KMS-11 (cell line): ENCODE data around the gene SORCS2.

ENCODE experiments used
- H2AFZ ChIP-seq: fragments of 200-600 bp; sonication (generic); 2 replicates; pipeline ENCODE4 v1.6.1; 2016; ENCODE audit warnings: antibody characterized with exemption, mixed run types, low read depth
- H3K27ac ChIP-seq: fragments of 200-600 bp; sonication (generic); 2 replicates; pipeline ENCODE4 v1.6.1; 2016; ENCODE audit warnings: mild to moderate bottlenecking, mixed run types
- H3K27me3 ChIP-seq: fragments of 200-600 bp; sonication (generic); 2 replicates; pipeline ENCODE4 v1.6.1; 2017; ENCODE audit warnings: mild to moderate bottlenecking, low read depth, mixed run types, moderate library complexity; ENCODE audit not compliant: insufficient read depth
- H3K36me3 ChIP-seq: fragments of 200-600 bp; sonication (generic); 2 replicates; pipeline ENCODE4 v1.6.1; 2017; ENCODE audit warnings: mild to moderate bottlenecking, mixed run types; ENCODE audit not compliant: insufficient read depth
- H3K4me1 ChIP-seq: fragments of 200-600 bp; sonication (generic); 2 replicates; pipeline ENCODE4 v1.6.1; 2016; ENCODE audit warnings: mild to moderate bottlenecking, low read depth, mixed run types; ENCODE audit not compliant: poor library complexity, severe bottlenecking
- H3K4me2 ChIP-seq: fragments of 200-600 bp; sonication (generic); 2 replicates; pipeline ENCODE4 v1.7.0; 2016; ENCODE audit warnings: mild to moderate bottlenecking, mixed run types
- H3K4me3 ChIP-seq: fragments of 200-600 bp; sonication (generic); IDR thresholded peaks from 2 replicates; pipeline ENCODE4 v1.6.1; 2017; ENCODE audit warnings: low read depth, low read length, mixed read lengths; ENCODE audit not compliant: insufficient read depth
- H3K79me2 ChIP-seq: fragments of 200-600 bp; sonication (generic); 2 replicates; pipeline ENCODE4 v1.6.1; 2016; ENCODE audit warnings: low read depth, mixed run types; ENCODE audit not compliant: insufficient read depth
- H3K9ac ChIP-seq: fragments of 200-600 bp; sonication (generic); 2 replicates; pipeline ENCODE4 v1.6.1; 2016; ENCODE audit warnings: mild to moderate bottlenecking, mixed run types
- H4K20me1 ChIP-seq: fragments of 200-600 bp; sonication (generic); 2 replicates; pipeline ENCODE4 v1.6.1; 2016; ENCODE audit warnings: mild to moderate bottlenecking, mixed run types; ENCODE audit not compliant: insufficient read depth
- TF ChIP-seq, protein P1 (sequence below): fragments of 200-600 bp; sonication (generic); conservative IDR thresholded peaks from 2 replicates; pipeline ENCODE4 v1.6.1; 2017; ENCODE audit warnings: low read depth, mild to moderate bottlenecking, antibody characterized with exemption, low read length, moderate library complexity, mixed read lengths

SORCS2 gene

GRCh38 chr4:7666744-7667143 is 474.4 kb downstream of the SORCS2 start:
- TF ChIP-seq, protein P1, sequence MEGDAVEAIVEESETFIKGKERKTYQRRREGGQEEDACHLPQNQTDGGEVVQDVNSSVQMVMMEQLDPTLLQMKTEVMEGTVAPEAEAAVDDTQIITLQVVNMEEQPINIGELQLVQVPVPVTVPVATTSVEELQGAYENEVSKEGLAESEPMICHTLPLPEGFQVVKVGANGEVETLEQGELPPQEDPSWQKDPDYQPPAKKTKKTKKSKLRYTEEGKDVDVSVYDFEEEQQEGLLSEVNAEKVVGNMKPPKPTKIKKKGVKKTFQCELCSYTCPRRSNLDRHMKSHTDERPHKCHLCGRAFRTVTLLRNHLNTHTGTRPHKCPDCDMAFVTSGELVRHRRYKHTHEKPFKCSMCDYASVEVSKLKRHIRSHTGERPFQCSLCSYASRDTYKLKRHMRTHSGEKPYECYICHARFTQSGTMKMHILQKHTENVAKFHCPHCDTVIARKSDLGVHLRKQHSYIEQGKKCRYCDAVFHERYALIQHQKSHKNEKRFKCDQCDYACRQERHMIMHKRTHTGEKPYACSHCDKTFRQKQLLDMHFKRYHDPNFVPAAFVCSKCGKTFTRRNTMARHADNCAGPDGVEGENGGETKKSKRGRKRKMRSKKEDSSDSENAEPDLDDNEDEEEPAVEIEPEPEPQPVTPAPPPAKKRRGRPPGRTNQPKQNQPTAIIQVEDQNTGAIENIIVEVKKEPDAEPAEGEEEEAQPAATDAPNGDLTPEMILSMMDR = no peak
- Histone ChIP-seq H3K9ac (no peak overlapping the region), H3K4me1 (no peaks in the 10 kb centered on the region), H3K27me3 (no peaks in the 10 kb centered on the region), H3K4me3 (no peak overlapping the region), H3K36me3 (no peaks in the 10 kb centered on the region), H4K20me1 (no peaks in the 10 kb centered on the region), H2AFZ (no peak overlapping the region), H3K27ac (no peak overlapping the region), H3K4me2 (no peak overlapping the region), H3K79me2 (no peaks in the 10 kb centered on the region)

GRCh38 chr4:7668271-7668670 is 475.9 kb downstream of the SORCS2 start:
- TF ChIP-seq, protein P1 = no peak
- Histone ChIP-seq H2AFZ (no peak overlapping the region), H3K27ac (no peak overlapping the region), H4K20me1 (no peaks in the 10 kb centered on the region), H3K27me3 (no peaks in the 10 kb centered on the region), H3K4me1 (no peaks in the 10 kb centered on the region), H3K4me2 (no peak overlapping the region), H3K36me3 (no peaks in the 10 kb centered on the region), H3K4me3 (no peak overlapping the region), H3K9ac (no peak overlapping the region), H3K79me2 (no peaks in the 10 kb centered on the region)

GRCh38 chr4:7668826-7669225 is 476.5 kb downstream of the SORCS2 start:
- H2AFZ ChIP-seq = no peak overlapping the region
- H3K27me3 ChIP-seq = no peaks in the 10 kb centered on the region
- no peak overlapping the region for H3K27ac ChIP-seq
- TF ChIP-seq, protein P1 = no peak
- no peaks in the 10 kb centered on the region for H3K36me3 ChIP-seq
- H3K4me2 ChIP-seq = no peak overlapping the region
- H3K9ac ChIP-seq = no peak overlapping the region
- no peaks in the 10 kb centered on the region for H4K20me1 ChIP-seq
- no peaks in the 10 kb centered on the region for H3K4me1 ChIP-seq
- H3K4me3 ChIP-seq = no peak overlapping the region
- H3K79me2 ChIP-seq = no peaks in the 10 kb centered on the region

- H3K4me1 ChIP-seq = no peaks in the 10 kb centered on the region
- H3K79me2 ChIP-seq = no peaks in the 10 kb centered on the region
- H3K27ac ChIP-seq = no peak overlapping the region
- H4K20me1 ChIP-seq = no peaks in the 10 kb centered on the region
- H3K4me2 ChIP-seq = no peak overlapping the region
- H3K4me3 ChIP-seq = no peak overlapping the region
- H2AFZ ChIP-seq = no peak overlapping the region
- no peaks in the 10 kb centered on the region for H3K27me3 ChIP-seq
- TF ChIP-seq, protein P1 = no peak
- H3K9ac ChIP-seq = no peak overlapping the region
- H3K36me3 ChIP-seq = no peaks in the 10 kb centered on the region
Observed at GRCh38 chr4:7672601-7673000, 480.3 kb downstream of the SORCS2 start.
